B cell (primary cell): ENCODE data around the gene HOXC4. TPM values are rescaled to one million over a fixed set of nuclear protein-coding genes. Genes with fewer than 3 reads are reported as not detected.

Source experiments
- ATAC-seq: fragments of 200-7000 bp; cut with Tn5 transposase; one replicate; pipeline ENCODE4 v1.10.0; 2021; ENCODE audit warnings: low read depth, mild to moderate bottlenecking, moderate number of reproducible peaks, moderate library complexity
- CTCF ChIA-PET: fragments of 350-600 bp; sonication (Branson Sonifier 250); formaldehyde crosslinking; loops from one replicate; lab custom pipeline; 2021; ENCODE audit warnings: antibody characterized with exemption, inconsistent platforms; lab: Charles Lee
- POLR2A ChIA-PET: fragments of 350-600 bp; sonication (Branson Sonifier 250); formaldehyde crosslinking; loops from one replicate; lab custom pipeline; 2021; ENCODE audit warnings: antibody characterized with exemption; lab: Charles Lee
- DNase-seq: peaks from one replicate; pipeline ENCODE4 v3.0.0; 2013
- H2AFZ ChIP-seq: 2 replicates; pipeline ENCODE4 v1.6.1; 2012; ENCODE audit warnings: mild to moderate bottlenecking, low read depth, low read length; ENCODE audit not compliant: insufficient read depth, poor library complexity, severe bottlenecking
- H3K27ac ChIP-seq, 2 donors: 1 replicate in 1 of 2; 2 replicates in 1 of 2; pipeline ENCODE4 v1.5.1; 2012 to 2013; ENCODE audit warnings: low read length in 2 of 2, mild to moderate bottlenecking in 2 of 2, moderate library complexity in 1 of 2
- H3K27me3 ChIP-seq, 4 experiments: fragments of 200-600 bp in 1 of 4; sonication (generic) in 1 of 4; replicated peaks in 1 of 4; 1 replicate in 2 of 4; 2 replicates in 2 of 4; pipeline versions ENCODE4 v1.6.1 to v1.7.0; 2013 to 2016; ENCODE audit warnings: low read length in 3 of 4, mild to moderate bottlenecking in 2 of 4, mixed read lengths in 1 of 4, moderate library complexity in 1 of 4; ENCODE audit not compliant: insufficient read depth in 4 of 4, control insufficient read depth in 3 of 4; ENCODE audit errors: control extremely low read depth in 1 of 4
- H3K36me3 ChIP-seq, 2 experiments: replicated peaks in 1 of 2; 1 replicate in 1 of 2; 2 replicates in 1 of 2; pipeline versions ENCODE4 v1.6.1 to v1.7.1; 2013; ENCODE audit warnings: low read length in 1 of 2; ENCODE audit not compliant: insufficient read depth in 2 of 2, control insufficient read depth in 1 of 2; ENCODE audit errors: control extremely low read depth in 1 of 2, extremely low read depth in 1 of 2
- H3K4me1 ChIP-seq, 2 donors: fragments of 200-600 bp in 1 of 2; sonication (generic) in 1 of 2; 1 replicate in 1 of 2; 2 replicates in 1 of 2; pipeline versions ENCODE4 v1.5.1 to v1.6.1; 2013 to 2017; ENCODE audit warnings: low read length in 2 of 2; ENCODE audit not compliant: control insufficient read depth in 2 of 2, insufficient read depth in 2 of 2
- H3K4me2 ChIP-seq: replicated peaks from 2 replicates; pipeline ENCODE3; 2012; ENCODE audit warnings: mild to moderate bottlenecking, low read depth, low read length; ENCODE audit not compliant: poor library complexity, severe bottlenecking
- H3K4me3 ChIP-seq, 5 experiments: fragments of 200-600 bp in 1 of 5; sonication (generic) in 1 of 5; 1 replicate in 3 of 5; 2 replicates in 2 of 5; pipeline versions ENCODE4 v1.5.1 to v1.7.0; 2011 to 2016; ENCODE audit warnings: low read length in 4 of 5, mild to moderate bottlenecking in 4 of 5, low read depth in 2 of 5, control low read depth in 1 of 5, moderate library complexity in 1 of 5; ENCODE audit not compliant: insufficient read depth in 1 of 5; ENCODE audit errors: control extremely low read depth in 1 of 5, extremely low read depth in 1 of 5
- H3K79me2 ChIP-seq: fragments of 200-600 bp; sonication (generic); one replicate; pipeline ENCODE4 v1.6.0; 2016; ENCODE audit warnings: low read length; ENCODE audit not compliant: control insufficient read depth, insufficient read depth
- H3K9ac ChIP-seq: fragments of 200-600 bp; sonication (generic); 2 replicates; pipeline ENCODE4 v1.6.1; 2017; ENCODE audit warnings: mild to moderate bottlenecking, low read length, moderate library complexity
- H3K9me3 ChIP-seq, 3 donors: one replicate each; pipeline versions ENCODE4 v1.6.1 to v1.7.1; 2013; ENCODE audit warnings: low read length in 2 of 3; ENCODE audit not compliant: control insufficient read depth in 2 of 3, insufficient read depth in 1 of 3; ENCODE audit errors: control extremely low read depth in 1 of 3
- H4K20me1 ChIP-seq: 2 replicates; pipeline ENCODE4 v1.6.0; 2012; ENCODE audit warnings: mild to moderate bottlenecking, low read length; ENCODE audit not compliant: insufficient read depth, control insufficient read depth, poor library complexity, severe bottlenecking
- H3K27ac Mint-ChIP-seq: one replicate; pipeline ENCODE4 v1.8.0; 2021; ENCODE audit warnings: mixed read lengths
- H3K27me3 Mint-ChIP-seq: one replicate; pipeline ENCODE4 v1.8.0; 2021; ENCODE audit warnings: mixed read lengths
- H3K4me1 Mint-ChIP-seq: one replicate; pipeline ENCODE4 v1.8.0; 2021; ENCODE audit warnings: mixed read lengths
- H3K4me3 Mint-ChIP-seq: one replicate; pipeline ENCODE4 v1.8.0; 2021; ENCODE audit warnings: mixed read lengths
- H3K9me3 Mint-ChIP-seq: one replicate; pipeline ENCODE4 v1.8.0; 2022; ENCODE audit warnings: mixed read lengths; ENCODE audit not compliant: insufficient read depth
- CTCF ChIP-seq: fragments of 200-600 bp; IDR thresholded peaks from one replicate; pipeline ENCODE4 v1.8.0; 2022; ENCODE audit warnings: antibody characterized with exemption, mild to moderate bottlenecking
- EZH2 ChIP-seq: IDR thresholded peaks from 2 replicates; pipeline ENCODE4 v1.6.1; 2012; ENCODE audit warnings: borderline replicate concordance, low read depth, mild to moderate bottlenecking, moderate library complexity, low read length; ENCODE audit not compliant: insufficient read depth, poor library complexity, severe bottlenecking
- WGBS: methylation state at CpG from one replicate; pipeline ENCODE4 v1.1.5; 2013; ENCODE audit warnings: missing lambda C conversion rate; ENCODE audit not compliant: insufficient coverage; 5-methylcytosine and 5-hydroxymethylcytosine counted together
- intact Hi-C: fragments of 100-400 bp; cut with micrococcal nuclease; formaldehyde crosslinking; loops from one replicate; pipeline ENCODE4 v1.10.0; 2022
- polyA plus RNA-seq: library from polyadenylated mRNA; depleted of rRNA; stranded (reverse); fragments of >200 nt; gene quantifications from 2 replicates; pipeline ENCODE4 v1.2.3, GENCODE V29; 2012
- total RNA-seq, 2 donors: library from RNA; stranded (reverse); fragments of 120-200 nt in 1 of 2; gene quantifications; 1 replicate in 1 of 2; 2 replicates in 1 of 2; pipeline versions ENCODE4 v1.2.3 to v1.2.4, GENCODE V29; 2013 to 2022

HOXC4 gene
- total and polyA plus RNA-seq, 2 donors (not counting 1 experiment from before 2014, with no cell fraction given), result 4.3 to 6.5 TPM

DNA sequence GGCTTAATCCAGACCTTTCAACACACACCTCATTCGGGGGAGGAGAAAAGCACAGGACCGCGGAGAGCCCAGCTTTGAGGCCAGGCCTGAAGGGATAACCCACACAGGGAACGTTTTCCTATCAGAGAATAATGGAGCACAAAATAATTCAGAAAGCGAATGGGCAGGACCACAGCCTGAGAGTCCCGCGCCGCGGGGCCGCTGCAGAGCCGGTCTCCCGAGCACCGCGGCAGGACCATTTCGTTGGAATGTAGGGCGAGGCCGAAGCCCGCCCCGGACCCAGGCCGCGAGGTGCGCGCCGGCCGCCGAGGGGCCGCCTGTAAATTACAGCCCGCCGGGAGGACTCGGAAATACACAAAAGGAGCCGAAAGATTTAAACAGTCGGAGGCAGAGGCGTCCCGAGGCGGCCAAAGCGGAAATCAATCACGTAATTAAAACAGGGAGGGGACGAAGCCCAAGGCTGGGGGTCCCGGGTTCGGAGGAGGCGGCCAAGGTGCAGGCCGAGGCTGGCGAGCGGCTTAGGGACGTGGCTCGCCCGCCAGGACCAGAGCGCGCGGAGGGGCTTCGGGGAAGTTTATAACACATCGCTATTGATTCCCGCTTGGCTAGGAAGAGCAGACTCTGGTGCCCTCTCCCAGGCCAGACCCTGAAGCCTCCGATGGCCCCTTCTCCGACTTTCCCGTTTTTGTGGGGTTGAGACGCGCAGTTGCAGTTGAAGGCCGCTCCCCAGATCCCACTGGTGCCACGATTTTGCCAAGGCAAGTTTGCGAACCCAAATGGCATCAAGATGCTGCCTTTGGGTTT, 6.3 kb upstream of the HOXC4 start:
- H3K9ac ChIP-seq, result no peak overlapping the region
- Mint-ChIP-seq H3K4me3 (peak overlapping the region; percentile 66), H3K4me1 (peaks cover 29% of the 10 kb centered on the region), H3K27me3 (peaks cover 89% of the 10 kb centered on the region), H3K9me3 (no peaks in the 10 kb centered on the region), H3K27ac (no peak overlapping the region)
- TF ChIP-seq EZH2, result peak; percentile 81
- no peak for TF ChIP-seq CTCF
- H3K79me2 ChIP-seq, result no peaks in the 10 kb centered on the region
- intact Hi-C loops, result no loop called here
- peaks cover 34 to 35% of the 10 kb centered on the region in 2 donors for H3K4me1 ChIP-seq
- no peaks in the 10 kb centered on the region for H4K20me1 ChIP-seq
- POLR2A ChIA-PET, result no interaction called here
- ATAC-seq, result no peak
- H3K27me3 ChIP-seq, result peaks cover 2 to 93% (median 83%) of the 10 kb centered on the region in 4 experiments
- H3K36me3 ChIP-seq, result no peaks in the 10 kb centered on the region
- peaks cover 0 to 29% (median 2%) of the 10 kb centered on the region in 3 donors for H3K9me3 ChIP-seq
- peak overlapping the region; percentile 67 for H3K4me2 ChIP-seq
- H3K27ac ChIP-seq, result no peak overlapping the region
- peak overlapping the region; percentile 27 for H2AFZ ChIP-seq
- peak overlapping the region in 3 of 5 experiments; percentile 11 to 33 (median 18) for H3K4me3 ChIP-seq
- CTCF ChIA-PET, result interaction anchor here (1.1 kb wide), 1 partner anchor 15 kb away, joined by 3 read pairs; the partner anchor contains the start of gene HOXC5
- DNase-seq, result peak; percentile 48
- WGBS, result 12% methylated on average over 61 of the region's 61 CpGs

GRCh38 chr12:54047964-54048303, 5.7 kb upstream of the HOXC4 start:
- ChIA-PET CTCF (no interaction called here), POLR2A (no interaction called here)
- no peak for DNase-seq
- no peaks in the 10 kb centered on the region for H3K79me2 ChIP-seq
- intact Hi-C loops, result no loop called here
- Mint-ChIP-seq H3K4me1 (peaks cover 32% of the 10 kb centered on the region), H3K27ac (no peak overlapping the region), H3K4me3 (peak overlapping the region; percentile 40), H3K9me3 (no peaks in the 10 kb centered on the region), H3K27me3 (peaks cover 83% of the 10 kb centered on the region)
- no peak overlapping the region for H3K9ac ChIP-seq
- TF ChIP-seq CTCF (no peak), EZH2 (no peak)
- H3K4me3 ChIP-seq, result no peak overlapping the region
- H4K20me1 ChIP-seq, result no peaks in the 10 kb centered on the region
- peak overlapping the region; percentile 67 for H3K4me2 ChIP-seq
- peaks cover 40% of the 10 kb centered on the region in 2 donors for H3K4me1 ChIP-seq
- H3K36me3 ChIP-seq, result no peaks in the 10 kb centered on the region
- peaks cover 2 to 92% (median 80%) of the 10 kb centered on the region in 4 experiments for H3K27me3 ChIP-seq
- no peak overlapping the region for H2AFZ ChIP-seq
- ATAC-seq, result no peak
- peaks cover 0 to 35% (median 2%) of the 10 kb centered on the region in 3 donors for H3K9me3 ChIP-seq
- no peak overlapping the region for H3K27ac ChIP-seq
- WGBS, result 29% methylated on average over 6 of the region's 8 CpGs
